ENCODE data around the gene SORT1. TPM values are rescaled to one million over a fixed set of nuclear protein-coding genes. Genes with fewer than 3 reads are reported as not detected.

Gene SORT1
- total and polyA plus RNA-seq, 10 donors, result 2.0 to 63.9 (median 35.0) TPM

GRCh38 chr1:109266965-109267364 lies 130.8 kb downstream of the SORT1 start:
- TF ChIP-seq POLR2AphosphoS5 (IDR thresholded peaks at IDR 0.05) (no peak), POLR2A (IDR thresholded peaks at IDR 0.05) (no peak), CTCF (IDR thresholded peaks at IDR 0.05 in 8 of 11, conservative IDR thresholded peaks at IDR 0.05 in 3 of 11) (no peak)
- H3K27ac ChIP-seq, result no peak overlapping the region
- H3K9me3 ChIP-seq, result no peaks in the 10 kb centered on the region
- H3K36me3 ChIP-seq, result no peaks in the 10 kb centered on the region
- H3K4me3 ChIP-seq, result no peak overlapping the region
- peaks cover 0 to 10% (median 0%) of the 10 kb centered on the region in 7 donors for H3K27me3 ChIP-seq (replicated peaks in 1 of 7)
- intact Hi-C loops (cut with DNase I; ENCODE audit: low total_unique reads), result no loop called here
- 75 to 85% (median 81%) methylated on average over 11 of the region's 11 CpGs for WGBS, 5 donors
- DNase-seq, result no peak
- H3K4me1 ChIP-seq, result peaks cover 0 to 11% (median 7%) of the 10 kb centered on the region in 6 donors

- Histone ChIP-seq H3K27ac (no peak overlapping the region), H3K9me3 (no peaks in the 10 kb centered on the region), H3K36me3 (no peaks in the 10 kb centered on the region), H3K4me3 (no peak overlapping the region), H3K4me1 (peaks cover 0 to 11% (median 7%) of the 10 kb centered on the region in 6 donors), H3K27me3 (replicated peaks in 1 of 7) (peaks cover 0 to 10% (median 0%) of the 10 kb centered on the region in 7 donors)
- intact Hi-C loops (cut with DNase I; ENCODE audit: low total_unique reads), result no loop called here
- DNase-seq, result peak; percentile 71
- WGBS, 5 donors, result 91 to 96% (median 94%) methylated on average over 9 to 13 of the region's 13 CpGs
- no peak for TF ChIP-seq POLR2A (IDR thresholded peaks at IDR 0.05)
- no peak for TF ChIP-seq POLR2AphosphoS5 (IDR thresholded peaks at IDR 0.05)
- no peak for TF ChIP-seq CTCF (IDR thresholded peaks at IDR 0.05 in 8 of 11, conservative IDR thresholded peaks at IDR 0.05 in 3 of 11)
These were observed 131.9 kb downstream of the SORT1 start for GRCh38 chr1:109265741-109266330.

- no peaks in the 10 kb centered on the region for H3K36me3 ChIP-seq
- no peak overlapping the region for H3K4me3 ChIP-seq
- intact Hi-C loops (cut with DNase I; ENCODE audit: low total_unique reads), result no loop called here
- no peak overlapping the region for H3K27ac ChIP-seq
- 86 to 93% (median 90%) methylated on average over 2 to 4 of the region's 4 CpGs for WGBS, 5 donors
- no peak for DNase-seq
- no peak for TF ChIP-seq CTCF (IDR thresholded peaks at IDR 0.05 in 8 of 11, conservative IDR thresholded peaks at IDR 0.05 in 3 of 11)
- peaks cover 0 to 11% (median 7%) of the 10 kb centered on the region in 6 donors for H3K4me1 ChIP-seq
- peaks cover 0 to 10% (median 0%) of the 10 kb centered on the region in 7 donors for H3K27me3 ChIP-seq (replicated peaks in 1 of 7)
- H3K9me3 ChIP-seq, result no peaks in the 10 kb centered on the region
These were observed 132.7 kb downstream of the SORT1 start for GRCh38 chr1:109265016-109265415.

GRCh38 chr1:109264379-109264755 lies 133.4 kb downstream of the SORT1 start:
- no peak for DNase-seq
- Histone ChIP-seq H3K27ac (no peak overlapping the region), H3K4me1 (peaks cover 0 to 11% (median 7%) of the 10 kb centered on the region in 6 donors), H3K27me3 (replicated peaks in 1 of 7) (peaks cover 0 to 10% (median 0%) of the 10 kb centered on the region in 7 donors), H3K9me3 (no peaks in the 10 kb centered on the region), H3K36me3 (no peaks in the 10 kb centered on the region), H3K4me3 (no peak overlapping the region)
- WGBS, 5 donors, result 76 to 84% (median 80%) methylated on average over 6 to 9 of the region's 9 CpGs; no CpG with 5 or more reads in 1 of the 5 donors
- intact Hi-C loops (cut with DNase I; ENCODE audit: low total_unique reads), result no loop called here
- TF ChIP-seq POLR2A (IDR thresholded peaks at IDR 0.05) (no peak), CTCF (IDR thresholded peaks at IDR 0.05 in 8 of 11, conservative IDR thresholded peaks at IDR 0.05 in 3 of 11) (no peak), POLR2AphosphoS5 (IDR thresholded peaks at IDR 0.05) (no peak)
